ENCODE data around the gene CFAP107. TPM values are rescaled to one million over a fixed set of nuclear protein-coding genes. Genes with fewer than 3 reads are reported as not detected.

The CFAP107 gene
- total and polyA plus RNA-seq, 2 experiments from 2014 or later: 0.07 TPM; not detected in 1

DNA sequence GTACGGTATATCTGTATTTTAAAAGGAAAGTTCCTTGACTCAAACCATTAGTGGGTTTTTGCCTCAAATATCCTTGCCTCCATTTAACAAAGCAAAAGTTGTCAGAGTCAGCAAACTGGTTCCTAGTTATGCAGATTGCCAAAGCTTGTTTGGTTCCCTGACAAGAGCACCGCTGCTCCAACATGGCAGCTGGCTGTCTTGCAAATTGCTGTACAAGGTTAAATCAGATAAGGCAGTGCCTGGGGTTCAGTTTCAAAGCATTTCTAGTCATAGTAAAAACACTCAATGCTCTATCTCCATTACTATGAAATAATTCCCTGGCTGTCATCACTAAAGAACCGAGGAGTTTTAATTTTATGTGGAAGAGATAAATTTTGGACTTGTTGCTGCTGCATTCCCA lies 11.3 kb upstream of the CFAP107 start (continued):
- TF ChIP-seq, protein P1, sequence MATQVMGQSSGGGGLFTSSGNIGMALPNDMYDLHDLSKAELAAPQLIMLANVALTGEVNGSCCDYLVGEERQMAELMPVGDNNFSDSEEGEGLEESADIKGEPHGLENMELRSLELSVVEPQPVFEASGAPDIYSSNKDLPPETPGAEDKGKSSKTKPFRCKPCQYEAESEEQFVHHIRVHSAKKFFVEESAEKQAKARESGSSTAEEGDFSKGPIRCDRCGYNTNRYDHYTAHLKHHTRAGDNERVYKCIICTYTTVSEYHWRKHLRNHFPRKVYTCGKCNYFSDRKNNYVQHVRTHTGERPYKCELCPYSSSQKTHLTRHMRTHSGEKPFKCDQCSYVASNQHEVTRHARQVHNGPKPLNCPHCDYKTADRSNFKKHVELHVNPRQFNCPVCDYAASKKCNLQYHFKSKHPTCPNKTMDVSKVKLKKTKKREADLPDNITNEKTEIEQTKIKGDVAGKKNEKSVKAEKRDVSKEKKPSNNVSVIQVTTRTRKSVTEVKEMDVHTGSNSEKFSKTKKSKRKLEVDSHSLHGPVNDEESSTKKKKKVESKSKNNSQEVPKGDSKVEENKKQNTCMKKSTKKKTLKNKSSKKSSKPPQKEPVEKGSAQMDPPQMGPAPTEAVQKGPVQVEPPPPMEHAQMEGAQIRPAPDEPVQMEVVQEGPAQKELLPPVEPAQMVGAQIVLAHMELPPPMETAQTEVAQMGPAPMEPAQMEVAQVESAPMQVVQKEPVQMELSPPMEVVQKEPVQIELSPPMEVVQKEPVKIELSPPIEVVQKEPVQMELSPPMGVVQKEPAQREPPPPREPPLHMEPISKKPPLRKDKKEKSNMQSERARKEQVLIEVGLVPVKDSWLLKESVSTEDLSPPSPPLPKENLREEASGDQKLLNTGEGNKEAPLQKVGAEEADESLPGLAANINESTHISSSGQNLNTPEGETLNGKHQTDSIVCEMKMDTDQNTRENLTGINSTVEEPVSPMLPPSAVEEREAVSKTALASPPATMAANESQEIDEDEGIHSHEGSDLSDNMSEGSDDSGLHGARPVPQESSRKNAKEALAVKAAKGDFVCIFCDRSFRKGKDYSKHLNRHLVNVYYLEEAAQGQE (IDR thresholded peaks at IDR 0.05; ENCODE audit: unreplicated experiment): no peak
- TF ChIP-seq JUNB (IDR thresholded peaks at IDR 0.05; ENCODE audit: unreplicated experiment): no peak

DNA sequence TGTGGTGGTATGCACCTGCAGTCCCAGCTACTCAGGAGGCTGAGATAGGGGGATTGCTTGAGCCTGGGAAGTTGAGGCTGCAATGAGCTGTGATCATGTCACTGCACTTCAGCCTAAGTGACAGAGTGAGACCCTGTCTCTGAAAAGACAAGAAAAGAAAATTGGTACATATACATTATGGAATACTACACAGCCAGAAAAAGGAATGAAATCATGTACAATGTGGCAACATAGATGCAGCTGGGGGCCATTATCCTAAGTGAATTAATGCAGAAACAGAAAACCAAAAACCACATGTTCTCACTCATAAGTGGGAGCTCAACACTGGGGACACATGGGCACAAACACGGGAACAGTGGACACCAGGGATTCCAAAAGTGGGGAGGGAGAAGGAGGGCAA lies 7.1 kb upstream of the CFAP107 start:
- H3K27ac Mint-ChIP-seq: no peak overlapping the region
- no peak overlapping the region for H3K4me3 ChIP-seq
- peaks cover 2% of the 10 kb centered on the region; the same call in 1 of the 3 replicates for H3K4me1 Mint-ChIP-seq
- no peak for ATAC-seq
- no peaks in the 10 kb centered on the region for H3K27me3 ChIP-seq (ENCODE audit: insufficient read depth)
- H3K36me3 ChIP-seq (ENCODE audit: insufficient read depth): no peaks in the 10 kb centered on the region
- no peaks in the 10 kb centered on the region for H3K9me3 Mint-ChIP-seq
- no peaks in the 10 kb centered on the region for H3K36me3 Mint-ChIP-seq (ENCODE audit: low read depth)
- H3F3A ChIP-seq (replicated peaks; ENCODE audit: low read depth): no peaks in the 10 kb centered on the region
- H3K79me2 ChIP-seq (replicated peaks; ENCODE audit: insufficient read depth): no peaks in the 10 kb centered on the region
- H3K4me2 ChIP-seq: no peak overlapping the region
- no peak for DNase-seq (ENCODE audit: low spot score)
- H4K20me1 ChIP-seq (replicated peaks; ENCODE audit: insufficient read depth): no peaks in the 10 kb centered on the region
- H3K4me3 Mint-ChIP-seq: no peak overlapping the region
- no peak overlapping the region for H3K27ac ChIP-seq (ENCODE audit: low read depth)
- H3K4me1 ChIP-seq (ENCODE audit: insufficient read depth): no peaks in the 10 kb centered on the region
- H2AFZ ChIP-seq: no peak overlapping the region
- H3K27me3 Mint-ChIP-seq (ENCODE audit: insufficient read depth, low read depth, poor library complexity): no peaks in the 10 kb centered on the region
- peaks cover 7% of the 10 kb centered on the region; the same call in 1 of the 2 replicates for H3K9me2 ChIP-seq (ENCODE audit: insufficient read depth)
- TF ChIP-seq, protein P2, sequence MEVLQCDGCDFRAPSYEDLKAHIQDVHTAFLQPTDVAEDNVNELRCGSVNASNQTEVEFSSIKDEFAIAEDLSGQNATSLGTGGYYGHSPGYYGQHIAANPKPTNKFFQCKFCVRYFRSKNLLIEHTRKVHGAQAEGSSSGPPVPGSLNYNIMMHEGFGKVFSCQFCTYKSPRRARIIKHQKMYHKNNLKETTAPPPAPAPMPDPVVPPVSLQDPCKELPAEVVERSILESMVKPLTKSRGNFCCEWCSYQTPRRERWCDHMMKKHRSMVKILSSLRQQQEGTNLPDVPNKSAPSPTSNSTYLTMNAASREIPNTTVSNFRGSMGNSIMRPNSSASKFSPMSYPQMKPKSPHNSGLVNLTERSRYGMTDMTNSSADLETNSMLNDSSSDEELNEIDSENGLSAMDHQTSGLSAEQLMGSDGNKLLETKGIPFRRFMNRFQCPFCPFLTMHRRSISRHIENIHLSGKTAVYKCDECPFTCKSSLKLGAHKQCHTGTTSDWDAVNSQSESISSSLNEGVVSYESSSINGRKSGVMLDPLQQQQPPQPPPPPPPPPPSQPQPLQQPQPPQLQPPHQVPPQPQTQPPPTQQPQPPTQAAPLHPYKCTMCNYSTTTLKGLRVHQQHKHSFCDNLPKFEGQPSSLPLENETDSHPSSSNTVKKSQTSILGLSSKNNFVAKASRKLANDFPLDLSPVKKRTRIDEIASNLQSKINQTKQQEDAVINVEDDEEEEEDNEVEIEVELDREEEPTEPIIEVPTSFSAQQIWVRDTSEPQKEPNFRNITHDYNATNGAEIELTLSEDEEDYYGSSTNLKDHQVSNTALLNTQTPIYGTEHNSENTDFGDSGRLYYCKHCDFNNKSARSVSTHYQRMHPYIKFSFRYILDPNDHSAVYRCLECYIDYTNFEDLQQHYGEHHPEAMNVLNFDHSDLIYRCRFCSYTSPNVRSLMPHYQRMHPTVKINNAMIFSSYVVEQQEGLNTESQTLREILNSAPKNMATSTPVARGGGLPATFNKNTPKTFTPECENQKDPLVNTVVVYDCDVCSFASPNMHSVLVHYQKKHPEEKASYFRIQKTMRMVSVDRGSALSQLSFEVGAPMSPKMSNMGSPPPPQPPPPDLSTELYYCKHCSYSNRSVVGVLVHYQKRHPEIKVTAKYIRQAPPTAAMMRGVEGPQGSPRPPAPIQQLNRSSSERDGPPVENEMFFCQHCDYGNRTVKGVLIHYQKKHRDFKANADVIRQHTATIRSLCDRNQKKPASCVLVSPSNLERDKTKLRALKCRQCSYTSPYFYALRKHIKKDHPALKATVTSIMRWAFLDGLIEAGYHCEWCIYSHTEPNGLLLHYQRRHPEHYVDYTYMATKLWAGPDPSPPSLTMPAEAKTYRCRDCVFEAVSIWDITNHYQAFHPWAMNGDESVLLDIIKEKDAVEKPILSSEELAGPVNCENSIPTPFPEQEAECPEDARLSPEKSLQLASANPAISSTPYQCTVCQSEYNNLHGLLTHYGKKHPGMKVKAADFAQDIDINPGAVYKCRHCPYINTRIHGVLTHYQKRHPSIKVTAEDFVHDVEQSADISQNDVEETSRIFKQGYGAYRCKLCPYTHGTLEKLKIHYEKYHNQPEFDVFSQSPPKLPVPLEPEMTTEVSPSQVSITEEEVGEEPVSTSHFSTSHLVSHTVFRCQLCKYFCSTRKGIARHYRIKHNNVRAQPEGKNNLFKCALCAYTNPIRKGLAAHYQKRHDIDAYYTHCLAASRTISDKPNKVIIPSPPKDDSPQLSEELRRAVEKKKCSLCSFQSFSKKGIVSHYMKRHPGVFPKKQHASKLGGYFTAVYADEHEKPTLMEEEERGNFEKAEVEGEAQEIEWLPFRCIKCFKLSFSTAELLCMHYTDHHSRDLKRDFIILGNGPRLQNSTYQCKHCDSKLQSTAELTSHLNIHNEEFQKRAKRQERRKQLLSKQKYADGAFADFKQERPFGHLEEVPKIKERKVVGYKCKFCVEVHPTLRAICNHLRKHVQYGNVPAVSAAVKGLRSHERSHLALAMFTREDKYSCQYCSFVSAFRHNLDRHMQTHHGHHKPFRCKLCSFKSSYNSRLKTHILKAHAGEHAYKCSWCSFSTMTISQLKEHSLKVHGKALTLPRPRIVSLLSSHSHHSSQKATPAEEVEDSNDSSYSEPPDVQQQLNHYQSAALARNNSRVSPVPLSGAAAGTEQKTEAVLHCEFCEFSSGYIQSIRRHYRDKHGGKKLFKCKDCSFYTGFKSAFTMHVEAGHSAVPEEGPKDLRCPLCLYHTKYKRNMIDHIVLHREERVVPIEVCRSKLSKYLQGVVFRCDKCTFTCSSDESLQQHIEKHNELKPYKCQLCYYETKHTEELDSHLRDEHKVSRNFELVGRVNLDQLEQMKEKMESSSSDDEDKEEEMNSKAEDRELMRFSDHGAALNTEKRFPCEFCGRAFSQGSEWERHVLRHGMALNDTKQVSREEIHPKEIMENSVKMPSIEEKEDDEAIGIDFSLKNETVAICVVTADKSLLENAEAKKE (CRISPR knock-in tag; IDR thresholded peaks at IDR 0.05): no peak
- TF ChIP-seq ZNF114 (CRISPR knock-in tag; IDR thresholded peaks at IDR 0.05) (no peak), NANOG (IDR thresholded peaks at IDR 0.05; ENCODE audit: borderline replicate concordance) (no peak), ZNF331 (CRISPR knock-in tag; IDR thresholded peaks at IDR 0.05; ENCODE audit: low read depth) (no peak), JUNB (IDR thresholded peaks at IDR 0.05; ENCODE audit: unreplicated experiment) (no peak)
- TF ChIP-seq, protein P3, sequence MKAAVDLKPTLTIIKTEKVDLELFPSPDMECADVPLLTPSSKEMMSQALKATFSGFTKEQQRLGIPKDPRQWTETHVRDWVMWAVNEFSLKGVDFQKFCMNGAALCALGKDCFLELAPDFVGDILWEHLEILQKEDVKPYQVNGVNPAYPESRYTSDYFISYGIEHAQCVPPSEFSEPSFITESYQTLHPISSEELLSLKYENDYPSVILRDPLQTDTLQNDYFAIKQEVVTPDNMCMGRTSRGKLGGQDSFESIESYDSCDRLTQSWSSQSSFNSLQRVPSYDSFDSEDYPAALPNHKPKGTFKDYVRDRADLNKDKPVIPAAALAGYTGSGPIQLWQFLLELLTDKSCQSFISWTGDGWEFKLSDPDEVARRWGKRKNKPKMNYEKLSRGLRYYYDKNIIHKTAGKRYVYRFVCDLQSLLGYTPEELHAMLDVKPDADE (IDR thresholded peaks at IDR 0.05): no peak
- TF ChIP-seq, protein P4, sequence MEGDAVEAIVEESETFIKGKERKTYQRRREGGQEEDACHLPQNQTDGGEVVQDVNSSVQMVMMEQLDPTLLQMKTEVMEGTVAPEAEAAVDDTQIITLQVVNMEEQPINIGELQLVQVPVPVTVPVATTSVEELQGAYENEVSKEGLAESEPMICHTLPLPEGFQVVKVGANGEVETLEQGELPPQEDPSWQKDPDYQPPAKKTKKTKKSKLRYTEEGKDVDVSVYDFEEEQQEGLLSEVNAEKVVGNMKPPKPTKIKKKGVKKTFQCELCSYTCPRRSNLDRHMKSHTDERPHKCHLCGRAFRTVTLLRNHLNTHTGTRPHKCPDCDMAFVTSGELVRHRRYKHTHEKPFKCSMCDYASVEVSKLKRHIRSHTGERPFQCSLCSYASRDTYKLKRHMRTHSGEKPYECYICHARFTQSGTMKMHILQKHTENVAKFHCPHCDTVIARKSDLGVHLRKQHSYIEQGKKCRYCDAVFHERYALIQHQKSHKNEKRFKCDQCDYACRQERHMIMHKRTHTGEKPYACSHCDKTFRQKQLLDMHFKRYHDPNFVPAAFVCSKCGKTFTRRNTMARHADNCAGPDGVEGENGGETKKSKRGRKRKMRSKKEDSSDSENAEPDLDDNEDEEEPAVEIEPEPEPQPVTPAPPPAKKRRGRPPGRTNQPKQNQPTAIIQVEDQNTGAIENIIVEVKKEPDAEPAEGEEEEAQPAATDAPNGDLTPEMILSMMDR (conservative IDR thresholded peaks at IDR 0.05; ENCODE audit: low read depth in 2 of 2): no peak
- TF ChIP-seq, protein P1 (IDR thresholded peaks at IDR 0.05; ENCODE audit: unreplicated experiment): no peak
